Sciatic nerve (tissue), 2 donors: Measurements from ENCODE around the gene SCP2. TPM values are rescaled to one million over a fixed set of nuclear protein-coding genes. Genes with fewer than 3 reads are reported as not detected.

ENCODE experiments used
- ATAC-seq: fragments of 200-7000 bp; cut with Tn5 transposase; one replicate; pipeline ENCODE4 v1.9.1; 2020; ENCODE audit warnings: mild to moderate bottlenecking, moderate library complexity
- DNase-seq: peaks from one replicate; pipeline ENCODE4 v3.0.0-alpha.2; 2020; ENCODE audit warnings: low spot score
- intact Hi-C: fragments of 100-400 bp; cut with DNase I; formaldehyde crosslinking; loops from one replicate; pipeline ENCODE4 v1.14.2; 2022
- total RNA-seq: library from RNA; stranded (reverse); fragmentation: NEBNext Ultra II Directional; extraction: Animal tissue kit (Norgen Biotek cat#: 25700); gene quantifications from one replicate; pipeline ENCODE4 v1.2.1, GENCODE V29; 2021
- donor health status: DM: no; HTN: no; CAD: no.
- donor health status: DM: no; HTN: no; CAD: no.

Gene SCP2, protein sequence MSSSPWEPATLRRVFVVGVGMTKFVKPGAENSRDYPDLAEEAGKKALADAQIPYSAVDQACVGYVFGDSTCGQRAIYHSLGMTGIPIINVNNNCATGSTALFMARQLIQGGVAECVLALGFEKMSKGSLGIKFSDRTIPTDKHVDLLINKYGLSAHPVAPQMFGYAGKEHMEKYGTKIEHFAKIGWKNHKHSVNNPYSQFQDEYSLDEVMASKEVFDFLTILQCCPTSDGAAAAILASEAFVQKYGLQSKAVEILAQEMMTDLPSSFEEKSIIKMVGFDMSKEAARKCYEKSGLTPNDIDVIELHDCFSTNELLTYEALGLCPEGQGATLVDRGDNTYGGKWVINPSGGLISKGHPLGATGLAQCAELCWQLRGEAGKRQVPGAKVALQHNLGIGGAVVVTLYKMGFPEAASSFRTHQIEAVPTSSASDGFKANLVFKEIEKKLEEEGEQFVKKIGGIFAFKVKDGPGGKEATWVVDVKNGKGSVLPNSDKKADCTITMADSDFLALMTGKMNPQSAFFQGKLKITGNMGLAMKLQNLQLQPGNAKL
- 109 TPM for total RNA-seq

DNA sequence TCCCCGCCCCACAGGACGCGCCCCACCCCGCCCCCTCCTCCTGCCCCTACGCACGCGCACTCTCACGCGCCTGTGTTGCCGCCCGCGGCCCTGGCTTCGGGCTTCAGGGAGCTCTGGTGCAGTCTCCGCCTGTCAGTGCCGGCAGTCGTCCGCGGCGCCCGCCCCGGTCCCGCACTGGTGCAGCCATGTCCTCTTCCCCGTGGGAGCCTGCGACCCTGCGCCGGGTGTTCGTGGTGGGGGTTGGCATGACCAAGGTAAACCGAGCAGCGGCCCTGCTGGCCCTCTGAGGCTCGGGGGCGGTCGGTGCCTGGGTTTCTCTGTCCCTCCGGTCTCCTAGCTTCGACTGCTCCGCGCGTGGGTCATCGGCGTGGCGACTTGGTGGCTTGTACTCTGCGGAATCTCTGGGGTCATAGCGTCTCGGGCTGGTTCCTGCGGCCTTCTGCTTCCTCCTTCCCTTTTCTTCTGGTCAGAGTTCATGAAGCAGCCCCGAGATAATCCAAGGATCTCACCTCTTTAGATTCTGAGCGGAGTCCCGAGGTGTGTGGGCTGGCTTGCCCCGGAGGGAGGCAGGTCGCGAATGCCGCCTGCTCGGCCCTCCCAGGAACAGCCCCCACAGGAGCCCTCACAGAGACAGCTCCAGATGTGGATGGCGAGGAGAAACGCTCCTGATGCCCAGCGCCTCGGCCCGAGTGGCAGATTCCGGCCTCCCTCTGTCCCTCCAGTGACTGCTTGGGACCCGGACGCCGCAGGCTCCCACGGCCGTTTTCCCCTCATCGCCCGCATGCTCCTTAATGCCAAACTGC, at the start of gene SCP2:
SCP2 (plus strand) TSS at position 65 of the 803 bp plus-strand sequence; CDS start at position 186, 121 bp downstream.
- ATAC-seq (peak; percentile 96), DNase-seq (peak; percentile 90)
- intact Hi-C loops: loop anchor here (10.0 kb wide), 1 partner anchor 267 kb away; the partner anchor contains the start of gene CPT2

DNA sequence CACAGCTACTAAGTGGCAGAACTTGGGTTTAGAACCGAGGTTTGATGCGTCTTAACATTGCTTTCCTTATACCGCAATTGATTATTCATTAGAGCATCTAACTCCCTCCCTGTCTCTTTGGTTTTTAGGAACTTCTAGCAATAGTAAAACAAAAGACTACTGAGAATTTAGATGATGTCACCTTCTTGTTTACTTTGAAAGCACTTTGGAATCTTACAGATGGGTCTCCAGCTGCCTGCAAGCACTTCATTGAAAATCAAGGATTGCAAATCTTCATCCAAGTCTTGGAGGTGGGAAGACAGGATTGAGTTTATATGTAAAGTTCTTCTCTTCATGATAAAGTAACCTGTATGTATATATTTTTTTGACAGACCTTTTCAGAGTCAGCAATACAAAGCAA, 49.5 kb upstream of the SCP2 start:
- ATAC-seq (no peak), DNase-seq (no peak)
- intact Hi-C loops: no loop called here

GRCh38 chr1:52880206-52880605, 46.9 kb upstream of the SCP2 start:
- intact Hi-C loops: no loop called here
- no peak for ATAC-seq

GRCh38 chr1:52887483-52887882, 39.6 kb upstream of the SCP2 start:
- intact Hi-C loops: no loop called here
- DNase-seq: no peak
- no peak for ATAC-seq

More at GRCh38 chr1:52880206-52880605, 46.9 kb upstream of the SCP2 start:
- no peak for DNase-seq

DNA sequence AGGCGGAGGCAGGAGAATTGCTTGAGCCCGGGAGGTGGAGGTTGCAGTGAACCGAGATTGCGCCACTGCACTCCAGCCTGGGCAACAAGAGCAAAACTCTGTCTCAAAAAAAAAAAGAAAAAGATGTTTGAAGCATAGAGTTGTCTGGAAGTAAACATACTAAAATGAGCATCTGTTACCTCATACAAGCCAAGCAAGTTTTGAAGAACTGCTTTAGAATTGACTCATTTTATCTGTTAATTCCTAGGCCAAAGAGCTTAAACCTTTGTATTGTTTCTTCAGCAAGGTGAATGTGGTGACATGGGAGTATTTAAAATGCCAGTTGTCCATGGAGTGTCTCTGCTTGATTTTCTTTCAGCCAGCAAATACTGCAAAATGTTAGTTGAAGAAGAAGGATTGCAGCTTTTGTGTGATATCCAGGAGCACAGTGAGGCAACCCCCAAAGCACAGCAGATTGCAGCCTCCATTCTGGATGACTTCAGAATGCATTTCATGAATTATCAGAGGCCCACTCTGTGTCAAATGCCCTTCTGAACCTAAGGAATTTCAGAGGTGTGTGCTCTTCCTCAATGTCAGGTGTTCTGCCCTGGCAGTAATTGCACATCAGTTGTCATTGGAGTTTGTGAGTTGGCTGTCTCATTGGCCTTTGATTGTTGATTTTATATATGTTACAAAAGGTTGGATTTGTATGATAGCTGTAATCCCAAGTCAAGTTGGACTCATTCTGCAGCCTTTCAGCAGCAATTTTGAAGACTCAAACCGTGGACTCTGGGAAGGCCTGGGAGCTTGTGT, 34.5 kb upstream of the SCP2 start:
- intact Hi-C loops: no loop called here
- ATAC-seq: no peak
- no peak for DNase-seq

DNA sequence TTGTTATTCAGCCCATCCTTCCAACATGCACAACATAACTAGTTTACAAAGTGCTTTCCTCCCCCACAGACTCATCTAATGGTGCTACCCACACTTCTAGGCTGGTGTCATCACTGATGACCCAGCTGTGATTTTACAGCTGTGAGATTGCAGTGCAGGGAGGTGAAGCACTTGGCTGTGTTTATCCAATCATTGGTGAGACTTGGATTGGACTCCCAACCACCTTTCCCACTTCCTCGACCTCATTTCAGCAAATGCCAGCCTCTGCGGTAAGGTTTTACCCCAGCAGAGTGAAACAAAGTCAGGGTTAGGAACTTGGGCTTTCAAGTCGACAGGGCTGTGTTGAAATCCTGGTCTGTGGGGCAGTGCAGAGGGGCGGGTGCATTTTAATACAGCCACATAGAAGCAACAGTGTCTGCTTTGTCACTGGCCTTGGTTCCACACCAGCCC, 27.6 kb upstream of the SCP2 start:
- intact Hi-C loops: no loop called here
- DNase-seq (no peak), ATAC-seq (peak; percentile 84)

- DNase-seq (no peak), ATAC-seq (no peak)
- intact Hi-C loops: no loop called here
These were observed 26.7 kb upstream of the SCP2 start for GRCh38 chr1:52900402-52900801.

GRCh38 chr1:52901384-52901783, 25.7 kb upstream of the SCP2 start:
- intact Hi-C loops: no loop called here
- DNase-seq (no peak), ATAC-seq (no peak)

DNA sequence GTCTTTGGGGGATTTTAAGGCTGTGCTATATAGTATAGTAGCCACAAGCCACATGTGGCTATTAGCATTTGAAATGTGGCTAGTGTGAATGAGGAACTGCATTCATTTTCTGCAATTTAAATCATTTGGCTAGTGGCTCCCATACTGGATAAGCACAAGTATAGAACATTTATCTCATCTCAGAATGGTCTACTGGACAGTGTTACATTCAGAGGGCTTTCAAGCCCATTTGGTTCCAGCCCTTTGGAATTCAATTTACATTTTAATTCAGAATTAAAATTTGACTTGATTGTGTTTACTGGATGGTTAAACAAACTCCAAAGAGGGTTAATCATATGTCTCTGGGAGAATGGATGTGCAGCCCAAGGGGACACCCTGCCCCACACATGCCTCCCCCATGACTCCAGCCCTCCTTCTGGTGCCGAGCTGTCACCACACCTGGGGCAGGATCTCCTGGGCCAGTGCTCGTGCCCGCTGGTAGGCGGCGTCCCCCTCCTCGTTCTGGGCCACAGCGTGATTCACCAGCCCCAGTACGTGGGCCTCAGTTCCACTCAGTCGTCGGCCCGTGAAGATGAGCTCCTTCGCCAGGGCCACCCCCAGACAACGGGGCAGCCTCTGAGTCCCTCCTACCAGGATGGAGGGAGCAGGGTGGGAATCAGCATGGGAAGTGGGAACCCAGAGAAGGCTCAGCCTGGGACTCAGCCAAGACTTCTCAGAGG, 22.7 kb upstream of the SCP2 start:
- ATAC-seq: peak; percentile 6

GRCh38 chr1:52904927-52905698, 22.0 kb upstream of the SCP2 start:
- intact Hi-C loops: no loop called here
- DNase-seq: no peak
- ATAC-seq: peak; percentile 53

More for the DNA sequence above, 22.7 kb upstream of the SCP2 start:
- no peak for DNase-seq
- intact Hi-C loops: no loop called here

DNA sequence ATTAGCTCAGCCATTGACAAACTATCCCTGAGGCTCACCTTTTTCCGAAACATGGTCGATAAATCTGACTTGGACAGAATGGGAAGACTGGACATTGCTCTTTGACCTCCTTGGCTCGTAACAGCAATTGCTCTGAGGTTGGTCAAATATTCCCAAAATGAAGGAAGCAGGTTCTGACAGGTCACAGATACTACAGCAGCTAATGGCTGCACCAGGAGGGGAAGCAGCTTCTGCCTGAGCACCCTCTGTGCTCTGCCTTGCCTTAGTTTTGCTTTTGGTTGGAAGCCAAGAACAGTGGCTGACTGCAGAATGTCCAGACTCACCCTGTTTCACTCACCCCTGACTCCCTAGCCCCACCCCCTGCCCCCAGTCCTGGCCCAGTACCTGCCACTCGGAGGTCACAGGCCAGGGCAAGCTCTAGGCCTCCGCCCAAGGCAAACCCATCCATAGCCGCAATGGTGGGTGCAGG, 20.9 kb upstream of the SCP2 start:
- ATAC-seq: peak; percentile 69
- DNase-seq: no peak
- intact Hi-C loops: no loop called here

DNA sequence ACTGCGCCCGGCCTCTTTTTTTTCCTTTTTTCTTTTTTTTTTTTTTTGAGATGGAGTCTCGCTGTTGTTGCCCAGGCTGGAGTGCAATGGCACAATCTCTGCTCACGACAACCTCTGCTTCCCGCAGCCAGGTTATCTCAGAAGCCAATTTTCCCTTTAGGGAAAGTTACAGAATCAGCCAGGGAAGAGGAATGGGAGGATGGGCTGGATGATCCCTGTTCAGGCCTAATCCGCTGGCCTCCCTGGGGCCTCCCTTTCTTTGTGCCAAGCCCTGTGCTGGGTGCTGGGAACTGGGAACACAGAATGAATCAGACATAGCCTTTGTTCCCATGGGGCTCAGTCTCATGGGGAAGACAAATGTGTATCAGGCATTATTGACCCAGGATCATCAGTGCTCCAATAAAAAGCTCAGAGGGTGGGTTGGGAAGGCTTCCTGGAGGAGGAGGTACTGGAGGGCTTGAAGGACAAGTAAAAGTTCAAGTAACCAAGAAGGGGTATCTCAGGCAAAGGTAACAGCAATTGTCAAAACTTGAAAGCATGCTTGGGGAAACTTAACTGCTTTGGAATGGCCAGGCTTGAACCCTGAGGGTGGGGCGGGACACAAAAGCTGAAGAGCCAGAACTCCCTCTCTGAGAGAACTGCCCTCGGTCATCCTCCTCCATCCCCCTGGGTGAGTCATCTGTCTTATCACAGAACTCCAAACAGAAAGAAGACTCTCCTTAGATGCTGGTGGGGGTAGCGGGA, 19.8 kb upstream of the SCP2 start:
- no peak for ATAC-seq
- intact Hi-C loops: no loop called here
- DNase-seq: no peak

- intact Hi-C loops: no loop called here
- no peak for DNase-seq
- no peak for ATAC-seq
These were observed 19.3 kb upstream of the SCP2 start for GRCh38 chr1:52907812-52908153.

DNA sequence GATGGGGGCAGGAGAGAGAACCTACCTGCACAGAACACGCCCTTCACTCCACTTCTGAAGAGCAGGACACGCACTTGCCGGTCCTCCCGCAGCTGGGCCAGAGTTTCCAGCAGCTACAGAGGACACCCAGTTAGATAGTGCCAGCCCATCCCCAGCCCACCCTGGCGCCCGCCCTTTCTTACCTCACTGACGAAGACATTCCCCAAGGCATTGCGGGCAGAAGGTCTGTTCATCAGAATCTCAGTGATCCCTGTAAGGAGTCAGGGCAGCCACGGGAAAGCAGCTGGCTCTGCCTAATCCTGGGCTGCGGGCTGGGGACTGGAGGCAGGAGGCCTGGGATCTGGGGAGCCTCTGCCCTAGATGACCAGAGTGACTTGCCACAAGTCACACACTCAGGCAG, 15.5 kb upstream of the SCP2 start:
- DNase-seq (no peak), ATAC-seq (no peak)
- intact Hi-C loops: no loop called here

DNA sequence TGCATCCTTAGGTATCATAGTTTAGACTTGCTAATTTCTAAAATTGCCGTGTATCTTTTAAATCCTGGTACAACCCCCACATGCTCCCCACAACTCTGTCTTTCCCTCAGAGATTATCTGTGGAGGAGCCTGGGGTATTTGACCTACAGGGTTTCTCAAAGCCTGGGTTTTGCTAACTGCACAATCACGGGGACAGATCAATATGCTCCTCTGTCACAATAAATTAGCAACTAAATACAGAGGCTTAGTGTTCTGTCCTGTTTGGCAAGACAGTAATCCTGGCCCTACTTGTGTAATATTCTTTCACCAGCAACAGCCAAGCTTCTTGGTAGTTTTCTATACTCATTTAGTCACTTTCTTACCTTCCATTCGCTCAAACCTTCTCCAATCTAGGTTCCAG, 14.1 kb upstream of the SCP2 start:
- intact Hi-C loops: no loop called here
- DNase-seq (no peak), ATAC-seq (no peak)

DNA sequence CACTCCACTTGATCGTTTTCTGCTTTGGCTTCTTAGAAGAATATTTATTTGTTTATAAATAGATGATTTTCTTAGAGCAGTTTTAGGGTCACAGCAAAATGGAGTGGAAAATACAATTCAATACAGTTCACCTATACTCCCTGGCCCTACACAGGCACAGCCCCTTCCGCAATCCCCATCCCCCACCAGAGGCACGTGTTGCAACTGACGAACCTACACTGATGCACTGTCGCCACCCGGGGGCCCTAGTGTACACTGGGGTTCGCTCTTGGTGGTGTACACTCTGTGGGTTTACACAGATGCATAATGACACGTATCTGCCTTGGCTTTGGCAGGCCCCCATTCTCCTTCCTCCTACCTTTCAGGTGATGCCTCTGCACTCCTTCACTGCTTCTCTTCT, 13.5 kb upstream of the SCP2 start:
- DNase-seq (no peak), ATAC-seq (no peak)
- intact Hi-C loops: no loop called here

GRCh38 chr1:52914463-52914862, 12.6 kb upstream of the SCP2 start:
- intact Hi-C loops: no loop called here
- DNase-seq: no peak
- no peak for ATAC-seq
